Stomach (tissue), 9 donors: Measurements from ENCODE around the gene ATF3. TPM values are rescaled to one million over a fixed set of nuclear protein-coding genes. Genes with fewer than 3 reads are reported as not detected.

ENCODE experiments used
- DNase-seq, 2 donors: peaks; one replicate each; pipeline versions ENCODE4 v3.0.0 to v3.0.0-alpha.2; 2013 to 2019
- H3K27ac ChIP-seq, 5 donors: fragments of 200-600 bp in 4 of 5; sonication (generic) in 4 of 5; one replicate each; pipeline ENCODE4 v1.5.1; 2013 to 2019; ENCODE audit warnings: mild to moderate bottlenecking in 1 of 5, moderate library complexity in 1 of 5
- H3K27me3 ChIP-seq, 3 donors: fragments of 200-600 bp; sonication (generic); one replicate each; pipeline ENCODE4 v1.5.1; 2017 to 2019; ENCODE audit warnings: mixed run types in 1 of 3
- H3K36me3 ChIP-seq, 4 donors: fragments of 200-600 bp; sonication (generic); 1 replicate in 3 of 4; 2 replicates in 1 of 4; pipeline ENCODE4 v1.5.1; 2016 to 2019
- H3K4me1 ChIP-seq, 4 donors: fragments of 200-600 bp; sonication (generic); one replicate each; pipeline ENCODE4 v1.5.1; 2016 to 2019
- H3K4me3 ChIP-seq, 4 donors: fragments of 200-600 bp; sonication (generic) in 3 of 4; one replicate each; pipeline ENCODE4 v1.5.1; 2016 to 2019; ENCODE audit warnings: mild to moderate bottlenecking in 1 of 4
- H3K9me3 ChIP-seq, 4 donors: fragments of 200-600 bp; sonication (generic); one replicate each; pipeline ENCODE4 v1.5.1; 2016 to 2019
- CTCF ChIP-seq, 7 experiments: fragments of 450-650 bp in 4 of 7; fragments of 200-600 bp in 3 of 7; sonication (generic) in 3 of 7; IDR thresholded peaks; one replicate each; pipeline ENCODE4 v1.5.1; 2016 to 2019; ENCODE audit warnings: antibody characterized with exemption in 7 of 7, control low read depth in 2 of 7, mild to moderate bottlenecking in 1 of 7
- EP300 ChIP-seq: sonication (generic); formaldehyde crosslinking; IDR thresholded peaks from one replicate; pipeline ENCODE4 v1.6.1; 2017; ENCODE audit warnings: antibody characterized with exemption
- POLR2A ChIP-seq, 4 donors: fragments of 450-650 bp; IDR thresholded peaks; one replicate each; pipeline ENCODE4 v1.6.1; 2016; ENCODE audit warnings: antibody characterized with exemption in 4 of 4, control low read depth in 2 of 4, mild to moderate bottlenecking in 1 of 4, moderate library complexity in 1 of 4
- POLR2AphosphoS5 ChIP-seq, 3 donors: sonication (generic); formaldehyde crosslinking; IDR thresholded peaks; one replicate each; pipeline ENCODE4 v1.6.1; 2016; ENCODE audit warnings: antibody characterized with exemption in 3 of 3
- WGBS, 5 donors: extraction: QIAGEN DNeasy Blood & Tissue Kit in 3 of 5; methylation state at CpG; one replicate each; pipeline versions ENCODE4 v1.1.5 to v1.1.7; 2013 to 2018; 5-methylcytosine and 5-hydroxymethylcytosine counted together
- intact Hi-C: fragments of 100-400 bp; cut with DNase I; formaldehyde crosslinking; loops from one replicate; pipeline ENCODE4 v1.15.1; 2023; ENCODE audit warnings: low total_unique reads
- polyA plus RNA-seq, 3 donors: library from polyadenylated mRNA; stranded (reverse); fragments of 200-250 nt; gene quantifications; one replicate each; pipeline ENCODE4 v1.2.3, GENCODE V29; 2013
- total RNA-seq, 5 donors: library from RNA; depleted of rRNA; stranded (reverse); fragments of >200 nt; gene quantifications; one replicate each; pipeline versions ENCODE4 v1.1.0 to v1.2.3, GENCODE V29; 2014 to 2016
- donor health status: healthy with polysubstance abuse.
- donor health status: Bipolar disorder and iron deficiency.
- donor health status: healthy.

The ATF3 gene
- total and polyA plus RNA-seq, 8 donors: 14.0 to 60.2 (median 33.0) TPM; not detected in 1

GRCh38 chr1:212668477-212668876 lies 59.9 kb downstream of the ATF3 start:
- peaks cover 0 to 49% (median 24%) of the 10 kb centered on the region in 4 donors for H3K4me1 ChIP-seq
- H3K27me3 ChIP-seq: peaks cover 0 to 7% (median 0%) of the 10 kb centered on the region in 3 donors
- no peak for DNase-seq
- intact Hi-C loops: no loop called here
- H3K4me3 ChIP-seq: no peak overlapping the region
- TF ChIP-seq POLR2A (IDR thresholded peaks at IDR 0.05) (no peak), POLR2AphosphoS5 (IDR thresholded peaks at IDR 0.05) (no peak), CTCF (IDR thresholded peaks at IDR 0.05) (no peak), EP300 (no peak)
- no peaks in the 10 kb centered on the region for H3K36me3 ChIP-seq
- H3K9me3 ChIP-seq: no peaks in the 10 kb centered on the region
- H3K27ac ChIP-seq: peak overlapping the region in 4 of 5 donors; percentile 70 to 87 (median 78)
- WGBS, 5 donors: 77 to 88% (median 80%) methylated on average over 5 of the region's 5 CpGs

- Histone ChIP-seq H3K4me1 (peaks cover 0 to 49% (median 24%) of the 10 kb centered on the region in 4 donors), H3K27me3 (peaks cover 0 to 7% (median 0%) of the 10 kb centered on the region in 3 donors), H3K36me3 (no peaks in the 10 kb centered on the region), H3K27ac (no peak overlapping the region), H3K4me3 (no peak overlapping the region), H3K9me3 (no peaks in the 10 kb centered on the region)
- peak in 1 of 2 donors; percentile 48 for DNase-seq
- WGBS, 5 donors: 66 to 88% (median 84%) methylated on average over 2 of the region's 2 CpGs
- TF ChIP-seq EP300 (no peak), CTCF (IDR thresholded peaks at IDR 0.05) (no peak), POLR2AphosphoS5 (IDR thresholded peaks at IDR 0.05) (no peak), POLR2A (IDR thresholded peaks at IDR 0.05) (no peak)
- intact Hi-C loops: no loop called here
Measured at GRCh38 chr1:212669102-212669501, 60.5 kb downstream of the ATF3 start.

GRCh38 chr1:212669600-212669999 lies 61.0 kb downstream of the ATF3 start:
- no peak for DNase-seq
- Histone ChIP-seq H3K36me3 (no peaks in the 10 kb centered on the region), H3K4me3 (no peak overlapping the region), H3K27me3 (peaks cover 0 to 7% (median 0%) of the 10 kb centered on the region in 3 donors), H3K9me3 (no peaks in the 10 kb centered on the region), H3K4me1 (peaks cover 0 to 49% (median 24%) of the 10 kb centered on the region in 4 donors), H3K27ac (no peak overlapping the region)
- 85 to 88% (median 87%) methylated on average over 8 of the region's 8 CpGs for WGBS, 5 donors
- intact Hi-C loops: no loop called here
- TF ChIP-seq POLR2A (IDR thresholded peaks at IDR 0.05) (no peak), POLR2AphosphoS5 (IDR thresholded peaks at IDR 0.05) (no peak), CTCF (IDR thresholded peaks at IDR 0.05) (no peak), EP300 (no peak)

- intact Hi-C loops: no loop called here
- no peak for DNase-seq
- Histone ChIP-seq H3K27ac (no peak overlapping the region), H3K36me3 (no peaks in the 10 kb centered on the region), H3K9me3 (no peaks in the 10 kb centered on the region), H3K4me1 (peaks cover 0 to 45% (median 20%) of the 10 kb centered on the region in 4 donors), H3K4me3 (no peak overlapping the region), H3K27me3 (peaks cover 0 to 7% (median 0%) of the 10 kb centered on the region in 3 donors)
- TF ChIP-seq EP300: no peak
- TF ChIP-seq POLR2AphosphoS5 (IDR thresholded peaks at IDR 0.05): no peak
- TF ChIP-seq CTCF (IDR thresholded peaks at IDR 0.05): no peak
- TF ChIP-seq POLR2A (IDR thresholded peaks at IDR 0.05): no peak
- 89 to 96% (median 92%) methylated on average over 7 of the region's 7 CpGs for WGBS, 5 donors
Measured at GRCh38 chr1:212670301-212670700, 61.7 kb downstream of the ATF3 start.

Other genes starting within 250 kb of the ATF3 start
- gene PACC1, start 193.9 kb upstream of the ATF3 start, total RNA-seq: 1 to 10 TPM in 4 of 5 donors, under 1 TPM in 1; 0.58 to 6.4 (median 3.8) TPM
- gene PACC1, start 193.9 kb upstream of the ATF3 start, polyA plus RNA-seq: 1 to 10 TPM in 2 of 3 donors, under 1 TPM in 1; 0.76 to 2.2 (median 1.9) TPM
- 10 to 100 TPM in 4 of 5 donors, 1 to 10 TPM in 1; 6.4 to 40.6 (median 35.1) TPM for gene NENF, start 175.8 kb upstream of the ATF3 start, total RNA-seq
- 10 to 100 TPM; 71.1 to 96.5 (median 95.1) TPM for gene NENF, start 175.8 kb upstream of the ATF3 start, polyA plus RNA-seq
- gene BATF3, start 91.1 kb downstream of the ATF3 start, total RNA-seq: 1 to 10 TPM in 2 of 5 donors, not detected in 3; 1.1 to 1.2 TPM
- gene BATF3, start 91.1 kb downstream of the ATF3 start, polyA plus RNA-seq: 1 to 10 TPM; 4.1 to 6.9 (median 5.3) TPM
- gene NSL1, start 183.0 kb downstream of the ATF3 start, total RNA-seq: 100 to 1,000 TPM in 1 of 5 donors, 10 to 100 TPM in 4; 23.2 to 170 (median 54.2) TPM
- gene NSL1, start 183.0 kb downstream of the ATF3 start, polyA plus RNA-seq: 10 to 100 TPM; 10.2 to 23.8 (median 21.8) TPM
- 10 to 100 TPM in 2 of 5 donors, 1 to 10 TPM in 3; 2.6 to 52.2 (median 9.3) TPM for gene TATDN3, start 183.1 kb downstream of the ATF3 start, total RNA-seq
- 10 to 100 TPM in 2 of 3 donors, 1 to 10 TPM in 1; 8.1 to 11.2 (median 11.1) TPM for gene TATDN3, start 183.1 kb downstream of the ATF3 start, polyA plus RNA-seq
- gene SPATA45, start 238.9 kb downstream of the ATF3 start, total RNA-seq: not detected
- gene SPATA45, start 238.9 kb downstream of the ATF3 start, polyA plus RNA-seq: not detected
- gene FLVCR1, start 249.5 kb downstream of the ATF3 start, total RNA-seq: 10 to 100 TPM in 3 of 5 donors, 1 to 10 TPM in 2; 1.8 to 19.1 (median 10.7) TPM
- 1 to 10 TPM in 2 of 3 donors, under 1 TPM in 1; 0.61 to 4.4 (median 2.2) TPM for gene FLVCR1, start 249.5 kb downstream of the ATF3 start, polyA plus RNA-seq